ENCODE data around the gene PHF24. TPM values are rescaled to one million over a fixed set of nuclear protein-coding genes. Genes with fewer than 3 reads are reported as not detected.

PHF24 gene
- total RNA-seq, 1 experiment from 2014 or later = not detected

DNA sequence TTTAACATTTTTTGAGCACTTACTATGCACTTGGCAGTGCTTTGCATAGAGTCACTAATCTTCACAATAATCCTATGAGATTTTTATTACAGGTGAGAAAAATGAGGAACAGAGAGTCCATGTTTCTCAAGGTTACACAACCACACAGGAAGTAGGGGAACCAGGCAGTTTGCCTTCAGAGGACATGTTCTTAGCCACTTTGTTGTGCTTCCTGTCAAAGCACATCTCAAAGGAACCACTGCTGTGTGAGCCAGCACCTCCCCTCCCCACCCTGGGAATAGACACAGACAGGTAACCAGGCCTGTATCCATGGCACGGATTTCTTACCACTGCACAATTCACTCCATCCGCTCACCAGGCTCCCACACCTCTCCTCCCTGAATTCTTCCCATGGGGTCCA, 25.1 kb downstream of the PHF24 start:
- no peak for DNase-seq (ENCODE audit: low spot score)

DNA sequence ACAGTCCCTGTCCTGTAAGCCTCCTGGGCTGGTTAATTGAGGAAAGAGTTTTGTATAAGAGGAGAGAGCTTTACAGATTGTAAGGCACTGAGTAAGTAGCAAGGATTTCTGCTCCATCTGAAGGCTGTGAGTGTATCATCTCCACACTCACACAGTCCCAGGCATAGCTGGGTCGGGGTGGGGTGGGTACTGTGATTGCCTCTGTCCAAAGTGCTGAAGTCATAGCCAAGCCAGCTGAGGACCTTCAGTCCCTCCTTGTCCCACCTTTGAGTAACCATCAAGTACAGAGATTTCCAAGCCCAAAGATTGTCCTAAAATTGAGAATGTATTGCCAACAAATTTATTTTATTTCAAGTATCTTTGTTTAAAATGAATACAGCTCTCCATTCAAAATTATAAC, 26.0 kb downstream of the PHF24 start:
- no peak for DNase-seq (ENCODE audit: low spot score)

GRCh38 chr9:34985311-34985899, 27.3 kb downstream of the PHF24 start:
- DNase-seq (ENCODE audit: low spot score) = peak; percentile 52

DNA sequence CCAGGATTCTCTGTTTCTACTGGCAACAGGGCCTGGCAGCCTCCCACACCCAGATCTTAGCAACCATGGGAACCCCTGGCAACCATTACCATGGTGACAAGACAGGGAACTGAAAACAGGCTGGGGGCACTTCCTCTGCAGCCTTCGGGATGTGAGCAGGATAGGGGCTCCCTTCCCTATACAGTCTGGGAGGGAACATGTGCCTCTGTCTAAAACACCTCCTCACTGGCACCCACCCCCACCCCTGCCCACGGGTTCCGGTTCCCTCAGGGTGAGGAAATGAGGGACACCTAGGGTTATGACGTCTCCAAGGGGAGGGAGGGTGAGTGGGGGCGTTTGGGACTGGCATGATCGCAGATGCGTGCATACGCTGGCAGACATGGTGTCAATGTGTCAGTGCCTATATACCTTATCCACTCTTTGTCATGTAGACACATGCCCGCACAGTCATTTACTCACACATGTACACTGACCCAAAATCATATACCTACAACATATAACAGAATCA, 28.5 kb downstream of the PHF24 start:
- no peak for DNase-seq (ENCODE audit: low spot score)

GRCh38 chr9:34987160-34987901, 29.2 kb downstream of the PHF24 start:
- no peak for DNase-seq (ENCODE audit: low spot score)

- no peak for DNase-seq (ENCODE audit: low spot score)
These were observed 30.3 kb downstream of the PHF24 start for GRCh38 chr9:34988218-34989002.

DNA sequence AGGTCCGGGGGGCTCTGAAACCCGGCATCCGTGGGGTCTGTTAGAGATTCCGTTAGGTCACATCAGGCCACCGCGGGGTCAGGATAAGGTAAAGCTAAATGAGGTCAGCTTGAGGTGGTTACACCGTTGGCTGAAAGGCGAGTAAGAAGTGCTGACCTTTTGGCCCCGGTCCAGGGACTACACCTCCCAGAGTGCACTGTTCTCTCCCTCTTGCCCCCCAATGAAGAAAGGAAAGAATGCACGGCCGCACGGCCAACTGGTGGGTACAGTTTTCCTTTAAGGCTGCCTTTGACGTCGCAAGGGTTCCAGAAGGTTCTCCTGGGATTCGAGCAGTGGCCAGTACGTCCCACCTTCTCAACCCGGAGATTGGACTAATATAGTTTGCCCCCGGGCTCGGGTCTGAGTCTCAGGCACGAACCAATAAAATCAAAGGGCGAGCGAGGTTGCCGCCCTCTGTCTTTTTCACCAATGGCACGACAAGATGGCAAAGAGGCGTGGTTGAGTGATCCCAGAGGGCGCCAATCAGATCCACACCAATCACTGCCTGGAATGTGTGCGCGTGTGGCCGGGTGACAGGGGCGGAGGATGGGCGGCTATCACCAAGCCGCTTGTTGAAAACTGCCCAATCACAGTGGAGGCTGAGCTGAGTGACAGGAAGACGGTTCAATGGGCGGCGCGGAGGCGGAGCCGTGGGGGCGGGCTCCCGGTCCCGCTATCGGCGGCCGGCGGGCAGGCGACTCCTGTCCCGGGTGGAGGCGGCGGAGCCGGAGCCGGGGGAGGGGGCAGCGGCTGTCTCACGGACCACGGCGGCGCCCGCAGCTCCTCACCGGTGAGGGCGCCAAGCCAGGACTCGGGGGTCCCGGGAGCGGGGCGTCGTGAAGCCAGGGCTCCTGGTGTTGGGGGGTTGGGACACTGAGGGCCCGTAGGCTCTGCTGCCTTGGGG, 31.2 kb downstream of the PHF24 start, which contains the start of gene DNAJB5:
Gene DNAJB5, plus strand, starts transcription at position 743 of the 943 bp plus-strand sequence. CDS start 886 bp downstream, outside the sequence.
- DNase-seq (ENCODE audit: low spot score) = peak; percentile 100

GRCh38 chr9:34989946-34990635, 32.0 kb downstream of the PHF24 start:
- peak; percentile 45 for DNase-seq (ENCODE audit: low spot score)

DNA sequence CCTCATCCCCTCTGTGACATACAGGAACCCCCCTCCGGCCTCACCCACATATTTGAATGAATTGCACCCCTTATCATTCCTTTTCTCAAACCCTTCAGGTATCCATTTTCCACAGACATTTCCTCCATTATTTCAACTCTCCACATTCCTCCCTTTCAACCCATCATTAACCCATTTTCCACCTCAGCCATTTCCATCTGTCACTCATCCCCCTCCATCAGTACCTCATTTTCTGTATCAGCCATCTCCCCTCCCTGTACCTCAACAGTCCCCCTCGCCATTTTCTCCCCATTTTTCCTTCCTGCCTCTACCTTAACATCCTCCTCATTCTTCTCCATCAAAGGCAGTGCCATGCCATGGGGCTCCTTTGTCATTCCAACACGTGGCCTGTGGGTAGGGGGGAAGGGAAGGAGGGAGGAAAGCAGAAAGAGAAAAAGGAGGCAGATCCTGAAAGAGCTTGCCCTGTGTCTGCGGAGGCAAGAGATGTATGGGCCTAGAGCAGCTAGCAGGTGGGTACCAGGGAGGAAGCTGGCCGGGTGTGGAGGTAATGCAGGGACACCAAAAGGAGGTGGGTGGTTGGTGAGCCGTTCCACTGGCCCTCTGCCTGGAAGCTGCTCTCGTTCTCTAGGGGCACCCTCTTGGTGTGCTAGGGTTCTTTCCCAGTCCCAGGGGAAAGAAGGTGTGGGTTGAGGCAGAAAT, 33.0 kb downstream of the PHF24 start:
- DNase-seq (ENCODE audit: low spot score) = no peak

GRCh38 chr9:34991607-34992375, 33.7 kb downstream of the PHF24 start:
- peak; percentile 40 for DNase-seq (ENCODE audit: low spot score)

GRCh38 chr9:34992376-34992951, 34.4 kb downstream of the PHF24 start:
- DNase-seq (ENCODE audit: low spot score) = peak; percentile 79

DNA sequence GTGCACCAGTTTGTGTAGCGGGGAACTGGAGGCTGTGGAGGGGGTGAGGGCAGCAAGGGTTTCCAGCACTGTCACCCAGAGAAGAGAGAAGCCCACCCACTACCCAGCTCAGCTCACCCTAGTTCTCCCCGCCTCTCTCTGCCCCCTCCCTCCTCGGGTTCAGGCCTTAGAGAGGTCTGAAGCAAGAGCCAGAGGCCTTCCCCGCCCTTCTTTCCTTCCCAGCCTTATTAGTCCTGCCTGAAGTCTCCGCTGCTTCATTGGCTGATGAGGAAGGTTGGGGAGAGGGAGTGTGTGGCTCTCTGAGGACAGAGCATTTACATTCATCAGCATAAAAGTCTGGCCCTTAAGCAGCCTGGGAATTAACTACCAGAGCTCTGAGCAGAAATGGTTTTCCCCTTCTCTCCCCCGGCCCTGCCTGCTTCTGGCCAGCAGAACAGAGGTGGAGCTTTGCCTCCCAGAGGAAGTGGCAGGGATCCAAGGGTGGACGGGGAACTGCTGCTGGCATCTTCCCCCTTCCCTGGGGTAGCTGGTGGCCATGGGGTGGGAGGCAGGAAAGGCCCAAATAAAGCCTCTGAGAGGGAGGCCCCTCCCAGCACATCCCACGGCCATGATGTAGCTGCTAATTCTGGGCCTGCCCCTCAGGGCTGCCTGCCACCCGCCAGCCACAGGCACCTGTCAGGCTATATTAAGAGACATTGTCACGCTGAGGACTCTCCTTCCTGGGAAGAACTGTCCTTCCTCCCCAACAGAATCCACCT, 35.6 kb downstream of the PHF24 start:
- DNase-seq (ENCODE audit: low spot score) = no peak

GRCh38 chr9:34994260-34994899, 36.3 kb downstream of the PHF24 start:
- DNase-seq (ENCODE audit: low spot score) = peak; percentile 68

DNA sequence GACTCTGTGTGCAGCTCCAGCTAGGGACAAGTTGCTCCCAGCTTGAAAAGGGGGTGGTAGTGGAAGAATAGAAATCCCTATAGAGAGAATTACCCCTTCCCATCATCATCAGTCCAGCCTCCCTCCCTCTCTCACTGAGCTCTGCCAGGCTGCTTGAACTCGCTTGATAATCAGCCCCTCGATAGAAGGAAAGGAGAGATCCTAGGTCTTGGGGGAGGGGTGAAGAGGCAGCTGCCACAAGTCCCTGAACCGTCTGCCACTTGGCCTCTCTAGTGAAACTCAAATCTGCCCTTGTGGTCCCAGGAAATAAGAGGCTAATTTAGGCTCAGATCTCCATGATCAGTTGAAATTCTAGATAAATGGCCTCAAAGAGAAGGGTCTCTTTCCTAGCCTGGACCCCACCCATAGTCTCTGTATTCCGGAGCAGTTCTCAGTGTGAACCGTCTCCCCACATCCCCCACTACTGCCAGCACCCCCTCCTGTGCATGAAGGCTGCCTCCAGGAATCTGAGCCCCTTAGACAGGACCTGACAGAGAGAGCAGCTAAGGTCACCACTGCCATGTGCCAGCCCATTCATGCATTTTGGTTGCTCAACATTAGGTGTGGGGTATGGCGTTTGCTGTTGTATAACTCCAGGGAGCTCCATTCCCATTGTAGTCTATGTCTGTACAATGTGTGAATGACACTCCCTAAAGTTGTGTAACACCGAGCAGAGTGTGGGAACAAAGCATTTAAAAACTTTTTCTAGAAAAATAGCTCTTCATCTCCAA, 37.0 kb downstream of the PHF24 start:
- peak; percentile 2 for DNase-seq (ENCODE audit: low spot score)

DNA sequence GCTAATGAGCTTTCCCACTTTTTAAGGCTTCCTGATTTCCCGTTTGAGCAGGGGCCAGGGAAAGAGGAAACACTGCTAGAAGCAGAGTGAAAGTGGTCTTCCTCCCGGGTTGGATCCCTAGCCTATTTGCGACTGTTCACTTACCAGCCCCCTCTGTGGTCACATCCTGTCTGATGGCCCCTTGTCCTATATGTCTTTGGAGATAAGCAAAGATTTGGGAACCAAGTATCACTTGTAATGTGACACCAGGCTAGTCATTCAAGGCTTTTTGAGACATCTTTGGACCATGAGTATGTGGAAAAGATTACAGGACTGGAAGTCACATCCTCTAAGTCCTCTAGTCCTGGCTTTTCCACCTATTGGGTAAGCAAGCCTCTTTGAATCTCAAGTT, 37.6 kb downstream of the PHF24 start:
- peak; percentile 2 for DNase-seq (ENCODE audit: low spot score)

GRCh38 chr9:34996181-34996904, 38.3 kb downstream of the PHF24 start:
- no peak for DNase-seq (ENCODE audit: low spot score)

Measured in H4 (cell line).